HK-2 (cell line): ENCODE measurements around the gene ARHGEF4.
"Not testable (repeated sequence)": the region's sequence is repeated elsewhere in the genome, so short reads cannot be mapped to it uniquely, and the experiment has no call there.

Source experiments
- DNase-seq: peaks from one replicate; pipeline ENCODE4 v3.0.0-alpha.2; 2018; ENCODE audit not compliant: unreplicated experiment

ARHGEF4 gene

GRCh38 chr2:130883496-130883895, 46.8 kb downstream of the ARHGEF4 start:
- DNase-seq: no peak

DNA sequence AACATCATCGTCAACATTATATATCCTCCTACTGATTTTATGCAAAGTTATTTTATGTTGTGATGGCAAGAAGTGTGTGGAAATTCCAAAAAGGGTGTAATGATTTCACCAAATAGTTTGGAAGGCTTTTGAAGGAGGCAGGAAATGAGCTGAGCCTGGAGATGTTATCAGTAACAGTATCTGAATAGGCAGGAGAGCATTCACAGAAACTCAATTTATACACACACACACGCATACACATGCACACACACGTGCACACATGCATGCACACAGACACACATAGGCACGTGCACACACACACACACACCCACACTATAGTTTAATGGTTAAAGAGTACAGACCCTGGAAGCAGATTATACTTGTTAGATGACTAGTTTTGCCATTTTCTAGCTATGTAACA, 47.3 kb downstream of the ARHGEF4 start:
- no peak for DNase-seq

DNA sequence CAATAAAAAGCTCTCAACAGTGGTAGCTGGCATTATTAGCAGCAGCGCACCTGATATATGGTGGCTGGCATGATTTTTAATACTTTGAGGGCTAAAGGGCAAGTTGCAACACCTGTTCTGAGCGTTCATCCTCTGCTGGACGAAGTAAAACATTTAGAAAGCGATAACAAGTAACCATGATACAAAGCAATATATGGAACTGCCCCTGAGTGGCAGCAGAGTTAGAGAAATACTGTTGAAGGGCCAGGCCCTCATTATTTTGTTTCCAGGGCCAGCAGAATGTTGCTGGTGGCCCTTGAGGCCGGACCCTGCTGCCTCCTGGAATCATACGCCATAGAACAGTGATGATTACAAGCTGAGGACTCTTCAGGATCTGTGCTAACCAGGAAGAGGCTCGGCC, 47.8 kb downstream of the ARHGEF4 start:
- no peak for DNase-seq

DNA sequence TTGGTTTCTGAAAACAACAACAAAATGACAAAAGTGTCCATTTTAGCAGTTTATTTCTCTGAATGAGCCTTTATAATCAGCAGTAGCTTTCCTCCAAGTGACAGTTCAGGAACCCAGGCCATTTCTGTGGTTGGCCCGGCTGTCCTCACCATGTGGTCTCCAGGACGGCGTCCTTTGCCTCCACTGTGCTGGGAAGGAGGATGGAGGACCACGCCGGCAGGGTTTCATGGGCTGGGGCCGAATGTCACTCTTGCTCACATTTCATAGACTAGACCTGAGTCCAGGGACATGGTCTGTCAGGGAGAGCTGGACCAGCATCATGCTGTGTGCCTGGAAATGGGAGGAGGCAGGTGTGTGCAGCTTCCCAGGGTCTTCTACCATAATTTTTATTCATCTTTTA, 50.9 kb downstream of the ARHGEF4 start:
- DNase-seq: no peak

- no peak for DNase-seq
These were observed 54.4 kb downstream of the ARHGEF4 start for GRCh38 chr2:130890941-130891669.

GRCh38 chr2:130891966-130892365, 55.3 kb downstream of the ARHGEF4 start:
- no peak for DNase-seq

- DNase-seq: no peak
These were observed 56.4 kb downstream of the ARHGEF4 start for GRCh38 chr2:130892793-130893785.

DNA sequence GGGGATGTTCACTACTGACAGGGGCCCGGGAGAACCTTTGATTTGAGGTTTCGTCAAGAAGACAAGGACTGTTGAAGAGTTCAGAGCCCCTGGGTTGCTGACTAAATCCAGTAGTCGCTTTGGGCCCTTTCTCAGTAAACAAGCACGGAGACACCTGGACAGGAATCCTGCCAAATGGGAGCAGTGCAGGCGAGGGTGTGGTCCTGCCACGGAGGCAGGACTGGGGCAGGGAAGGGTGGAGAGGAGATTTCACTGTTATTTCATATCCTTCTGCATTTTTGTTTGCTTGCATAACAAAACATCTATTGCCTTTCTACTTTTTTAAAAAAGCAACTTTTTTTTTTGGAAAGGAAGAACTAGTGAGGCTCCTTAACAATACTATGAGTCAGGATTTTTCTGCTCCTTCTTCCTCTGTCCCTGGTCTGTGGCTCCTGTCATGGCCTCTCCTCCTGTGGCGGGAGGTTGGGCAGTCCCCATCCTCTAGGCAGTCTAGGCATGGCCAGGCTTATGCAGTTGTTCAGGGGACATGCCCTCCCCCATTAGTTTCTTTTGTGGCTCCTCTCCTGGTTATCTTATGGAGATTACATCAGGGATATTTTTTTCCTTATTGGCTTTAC, 57.7 kb downstream of the ARHGEF4 start:
- no peak for DNase-seq

DNA sequence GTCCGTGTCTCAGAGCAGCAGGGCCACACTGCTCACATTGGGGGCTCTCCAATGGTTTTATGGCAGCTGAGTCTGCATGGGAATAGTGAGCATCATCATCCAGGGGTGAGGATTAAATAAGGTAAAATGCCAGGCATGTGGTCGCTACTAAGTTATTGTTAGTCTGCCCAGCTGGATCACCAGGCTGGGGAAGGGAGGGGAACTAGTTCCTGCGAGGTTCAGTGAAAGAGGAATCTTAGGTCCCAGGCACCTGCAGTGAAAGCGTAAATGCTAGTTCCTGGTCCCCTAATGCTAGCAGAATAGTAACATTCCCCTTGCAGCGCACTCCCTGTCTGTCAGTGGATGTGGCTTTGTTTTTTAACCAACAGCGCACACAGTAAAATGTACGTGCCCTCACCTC, 60.1 kb downstream of the ARHGEF4 start:
- no peak for DNase-seq

- no peak for DNase-seq
These were observed 61.8 kb downstream of the ARHGEF4 start for GRCh38 chr2:130898553-130898952.

GRCh38 chr2:130899306-130899705, 62.6 kb downstream of the ARHGEF4 start:
- DNase-seq: no peak

DNA sequence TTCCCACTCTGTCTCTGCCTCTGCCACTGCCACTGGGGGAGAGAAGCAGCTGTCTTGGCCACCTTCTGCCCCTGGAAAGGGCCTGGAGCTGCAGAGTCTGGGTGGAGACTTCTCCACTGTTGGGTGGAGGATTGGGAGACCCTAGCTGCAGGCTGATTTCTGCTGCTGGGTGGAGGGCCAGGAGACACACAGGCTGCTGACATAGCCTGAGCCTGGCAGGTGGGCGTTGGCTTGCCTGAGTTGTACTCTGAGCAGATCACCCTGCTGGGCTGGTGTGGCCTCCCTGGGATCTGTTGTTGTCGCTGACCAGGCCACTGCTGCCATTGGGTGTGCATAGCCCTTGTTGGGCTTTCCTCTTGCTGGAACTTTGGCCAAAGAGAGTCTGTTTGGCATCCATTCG, 64.3 kb downstream of the ARHGEF4 start:
- no peak for DNase-seq

- not testable (repeated sequence) for DNase-seq
These were observed 64.9 kb downstream of the ARHGEF4 start for GRCh38 chr2:130901626-130902025.

DNA sequence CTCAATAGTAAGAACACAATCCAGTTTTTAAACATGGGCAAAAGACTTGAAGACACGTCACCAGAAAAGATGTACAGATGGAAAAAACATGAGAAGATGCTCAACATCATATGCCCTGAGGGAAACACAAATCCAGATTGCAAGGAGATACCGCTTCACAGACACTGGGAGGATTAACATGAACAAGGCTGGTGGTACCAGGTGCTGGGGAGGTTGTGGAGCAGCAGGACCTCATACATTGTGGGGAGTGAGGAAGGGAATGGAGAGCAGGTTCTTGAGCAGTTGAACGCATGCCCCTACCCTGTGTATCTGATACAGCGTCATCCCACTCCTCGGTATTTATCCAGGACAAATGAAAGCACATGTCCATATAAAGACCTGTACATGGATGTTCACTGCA, 72.1 kb downstream of the ARHGEF4 start:
- no peak for DNase-seq

DNA sequence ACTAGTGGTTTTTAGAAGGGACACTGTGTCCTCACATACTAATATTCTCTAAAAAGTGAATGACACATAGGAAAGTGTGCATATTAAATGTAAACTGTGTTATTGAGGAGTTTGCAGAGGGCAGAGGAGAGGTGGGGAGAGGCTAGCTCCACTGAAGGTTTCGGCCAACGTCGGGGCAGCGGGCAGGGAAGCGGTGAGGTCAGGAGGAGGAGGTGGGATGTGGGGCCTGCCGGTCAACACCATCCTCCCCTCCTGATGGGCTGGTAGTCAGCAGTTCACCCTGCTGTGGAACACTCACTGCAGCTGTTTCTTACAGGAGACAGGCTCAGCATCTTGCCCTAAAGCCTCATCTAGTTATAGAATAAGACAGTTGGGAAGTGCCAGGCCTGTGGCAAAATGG, 74.2 kb downstream of the ARHGEF4 start:
- DNase-seq: no peak

- no peak for DNase-seq
These were observed 74.8 kb downstream of the ARHGEF4 start for GRCh38 chr2:130911482-130911881.

- no peak for DNase-seq
These were observed 75.3 kb downstream of the ARHGEF4 start for GRCh38 chr2:130911996-130912395.

DNA sequence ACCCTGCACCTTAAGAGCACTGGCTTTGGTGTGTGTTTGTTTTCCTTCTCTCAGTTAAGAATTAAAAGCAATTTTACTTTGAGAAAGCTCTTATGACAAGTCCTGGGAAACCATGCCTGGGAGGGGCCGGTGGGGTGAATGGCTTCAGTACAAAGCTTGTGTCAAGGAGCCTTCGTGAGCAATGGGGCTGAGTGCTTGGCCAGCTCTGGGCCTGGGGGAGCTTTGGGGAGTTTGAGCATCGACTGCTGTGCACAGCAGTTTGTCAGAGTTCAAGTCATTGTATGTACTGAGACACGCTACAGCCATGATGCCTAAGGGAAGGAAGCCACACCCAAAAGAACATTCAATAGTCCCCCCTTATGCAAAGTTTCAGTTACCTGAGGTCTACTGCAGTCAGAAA, 75.8 kb downstream of the ARHGEF4 start:
- DNase-seq: no peak

DNA sequence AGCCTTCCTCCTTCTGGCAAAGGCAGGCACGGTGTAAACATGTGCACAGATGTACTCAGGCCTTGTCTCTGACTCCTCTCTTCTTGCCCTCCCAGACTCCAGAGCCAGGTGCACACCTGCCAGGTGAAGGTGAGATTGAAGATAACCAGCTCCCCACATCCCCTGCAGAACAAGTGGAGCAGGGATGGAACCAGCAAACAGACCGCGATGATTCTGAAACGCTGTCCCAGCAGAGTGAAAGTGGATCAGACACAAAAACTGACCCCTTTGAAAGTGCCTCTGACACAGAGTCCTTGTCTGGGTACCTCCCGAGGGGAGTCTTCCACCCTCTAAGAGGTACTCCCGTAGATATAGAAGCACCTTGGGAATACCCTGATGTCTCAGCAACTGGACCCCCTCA, 77.2 kb downstream of the ARHGEF4 start:
- DNase-seq: no peak

- no peak for DNase-seq
These were observed 78.4 kb downstream of the ARHGEF4 start for GRCh38 chr2:130915149-130915548.

DNA sequence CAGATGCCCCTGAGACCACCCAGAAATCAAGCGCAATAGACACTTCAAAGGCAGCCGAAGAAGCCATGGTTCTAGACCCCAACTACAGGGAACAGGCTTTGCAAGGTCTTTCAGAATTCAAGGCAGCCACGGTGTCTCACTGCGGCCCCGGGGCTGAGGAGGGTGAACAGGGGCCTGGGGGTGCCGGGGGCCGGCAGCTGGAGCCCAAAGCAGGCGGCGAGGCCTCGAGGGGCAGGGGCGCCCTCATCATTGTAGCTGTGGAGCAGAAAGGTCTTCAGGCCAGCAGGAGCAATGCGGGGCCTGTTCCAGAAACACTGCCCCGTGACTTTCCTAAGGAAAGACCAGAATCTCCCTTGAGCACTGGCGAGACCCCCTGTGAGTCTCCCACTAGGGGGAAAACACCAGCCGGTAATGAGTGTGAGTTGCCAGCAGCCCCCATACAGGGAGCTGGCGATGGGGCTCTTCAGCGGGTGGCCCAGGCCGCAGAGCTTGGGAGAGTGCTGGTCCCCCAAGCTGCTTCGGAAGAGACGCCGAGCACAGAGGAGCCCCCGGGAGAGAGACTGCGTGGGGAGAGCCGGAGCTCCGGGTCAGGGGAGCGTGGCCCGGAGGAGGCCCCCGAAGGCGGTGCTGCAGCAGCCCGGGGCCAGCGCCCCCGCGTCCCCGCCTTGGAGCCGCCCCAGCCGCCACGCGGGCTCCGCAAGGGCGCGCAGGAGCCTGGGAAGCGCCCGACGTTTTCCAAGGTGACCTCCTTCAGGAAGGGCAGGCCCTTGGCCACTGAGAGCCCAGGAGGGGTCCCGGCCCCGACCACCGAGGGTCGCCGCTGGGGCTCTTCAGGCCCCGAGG, 79.1 kb downstream of the ARHGEF4 start:
- no peak for DNase-seq

DNA sequence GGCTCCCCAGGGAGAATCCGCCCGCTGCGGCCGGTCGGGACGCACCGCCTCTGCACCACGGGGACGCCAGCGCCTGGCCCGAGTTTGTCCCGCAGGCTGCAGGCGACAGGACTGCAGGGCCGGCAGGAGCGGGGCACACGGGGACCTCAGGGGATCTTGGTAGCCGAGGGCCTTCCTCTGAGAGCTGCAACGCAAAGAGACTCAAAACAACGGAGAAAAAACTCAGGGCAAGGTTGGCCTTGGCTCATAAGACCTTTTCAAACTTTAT, 79.7 kb downstream of the ARHGEF4 start:
- no peak for DNase-seq
